ENCODE measurements around the gene TXLNG.

TXLNG gene

GRCh38 chrX:16874458-16875095 is 88.3 kb downstream of the TXLNG start:
- DNase-seq, result no peak

DNA sequence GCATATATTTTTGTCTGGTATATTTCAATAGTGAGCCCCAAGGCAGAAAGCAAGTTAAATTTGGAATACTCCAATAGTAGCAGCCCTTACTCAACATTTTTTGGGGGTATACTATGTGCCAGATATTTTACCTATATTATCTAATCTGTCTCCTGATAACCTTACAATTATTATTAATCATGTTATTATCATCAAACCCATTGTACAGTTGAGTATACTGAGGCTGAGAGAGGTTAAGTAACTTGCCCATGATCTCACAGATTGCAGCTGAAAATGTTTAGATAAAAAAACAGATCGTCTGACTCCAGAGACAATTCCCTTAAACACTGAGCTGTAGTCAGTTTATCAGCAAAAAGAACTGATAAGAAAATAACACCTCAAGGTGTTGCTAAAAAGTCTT is 90.4 kb downstream of the TXLNG start:
- DNase-seq, result no peak

DNA sequence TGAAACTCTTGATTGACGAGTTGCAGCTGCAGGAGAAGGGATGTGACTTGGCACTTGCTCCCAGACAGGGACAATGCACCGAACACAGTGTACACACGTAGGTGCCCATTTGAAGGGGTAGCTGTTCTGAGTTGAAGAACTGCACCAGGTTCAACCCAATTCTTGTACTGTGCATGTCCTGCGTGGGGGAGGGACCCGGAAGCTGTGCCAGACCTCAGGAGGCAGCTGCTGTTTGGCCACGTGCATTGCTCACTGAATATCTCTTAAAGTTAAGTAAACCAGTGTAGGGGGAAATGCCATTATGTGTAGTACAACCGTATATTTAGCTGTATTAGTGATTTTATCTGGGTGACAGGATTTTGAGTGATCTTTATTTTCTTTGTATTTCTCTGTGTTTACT is 95.9 kb downstream of the TXLNG start:
- DNase-seq, result peak; percentile 44

- DNase-seq, result peak; percentile 85
Measured at GRCh38 chrX:16882702-16883486, 96.6 kb downstream of the TXLNG start.

DNA sequence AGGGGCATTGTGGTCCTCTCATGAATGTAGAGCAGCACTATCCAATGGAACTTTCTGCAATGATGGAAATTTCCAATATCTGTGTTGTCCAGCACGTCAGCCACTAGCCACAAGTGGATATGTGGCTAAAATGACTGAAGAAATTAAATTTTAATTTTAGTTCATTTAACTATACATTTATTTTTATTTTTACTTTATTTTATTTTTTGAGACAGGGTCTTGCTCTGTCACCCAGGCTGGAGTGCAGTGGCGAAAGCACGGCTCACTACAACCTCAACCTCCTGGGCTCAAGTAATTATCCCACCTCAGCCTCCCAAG is 97.2 kb downstream of the TXLNG start:
- no peak for DNase-seq

GRCh38 chrX:16885628-16886027 is 99.4 kb downstream of the TXLNG start:
- DNase-seq, result no peak

DNA sequence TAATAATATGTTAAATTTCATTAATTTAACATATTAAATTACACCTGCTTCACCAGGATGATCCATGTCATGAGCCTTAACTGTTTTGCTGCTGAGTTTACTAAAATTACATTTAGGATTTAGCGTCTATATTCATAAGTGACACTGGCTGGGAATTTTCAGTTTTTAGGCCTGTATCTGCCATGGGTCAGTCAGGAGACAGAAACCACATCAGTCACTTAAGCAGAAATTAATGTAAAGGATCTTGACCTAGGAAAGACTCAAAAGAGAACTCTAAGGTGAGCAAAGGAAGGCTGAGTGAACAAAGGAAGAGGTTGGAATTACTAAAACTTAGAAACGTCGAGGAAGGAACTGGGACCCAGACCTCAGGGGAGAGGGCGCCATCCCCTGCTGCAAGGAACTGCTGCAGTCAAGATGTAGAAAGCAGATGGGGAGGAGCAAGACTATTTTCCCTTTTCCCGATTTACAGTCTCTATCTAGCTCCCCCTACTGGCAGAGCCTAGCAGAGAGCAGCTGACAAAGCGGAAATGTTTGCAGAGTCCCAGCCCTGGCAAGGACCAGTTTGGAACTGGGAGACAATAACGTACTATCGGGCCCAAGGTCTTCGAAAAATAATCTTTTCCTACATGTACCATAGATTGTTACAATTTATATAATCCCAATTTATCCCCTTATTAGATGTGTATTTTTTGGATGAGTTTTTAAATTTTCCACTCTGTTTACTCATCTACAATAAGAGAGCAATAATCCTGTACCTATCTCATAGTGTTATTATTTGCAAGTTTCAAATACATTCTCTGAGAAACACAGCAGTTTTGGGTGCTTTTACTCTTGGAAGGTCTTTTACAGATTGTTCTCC is 106.5 kb downstream of the TXLNG start:
- DNase-seq, result peak; percentile 75

Measured in NCI-H1092 treated with DMSO at 0.1 percent for 48 hours (cell line).